HG03460 (cell line): Measurements from ENCODE around the gene GALNTL6.
"Not testable (repeated sequence)": the region's sequence is repeated elsewhere in the genome, so short reads cannot be mapped to it uniquely, and the experiment has no call there.

Source experiments
- ATAC-seq: cut with Tn5 transposase; IDR thresholded peaks from one replicate; pipeline ENCODE4 v1.9.1; 2021; ENCODE audit not compliant: unreplicated experiment

The GALNTL6 gene

GRCh38 chr4:172899861-172900260 lies 1086.7 kb downstream of the GALNTL6 start:
- ATAC-seq: no peak

GRCh38 chr4:172900900-172901299 lies 1087.7 kb downstream of the GALNTL6 start:
- ATAC-seq: no peak

- ATAC-seq: not testable (repeated sequence)
Measured at GRCh38 chr4:172912468-172912867, 1099.3 kb downstream of the GALNTL6 start.

GRCh38 chr4:172917403-172917802 lies 1104.2 kb downstream of the GALNTL6 start:
- not testable (repeated sequence) for ATAC-seq

GRCh38 chr4:172919269-172919668 lies 1106.1 kb downstream of the GALNTL6 start:
- ATAC-seq: no peak

- no peak for ATAC-seq
Measured at GRCh38 chr4:172927096-172927814, 1114.1 kb downstream of the GALNTL6 start.

- ATAC-seq: no peak
Measured at GRCh38 chr4:172928347-172928746, 1115.1 kb downstream of the GALNTL6 start.

GRCh38 chr4:172938072-172938829 lies 1125.0 kb downstream of the GALNTL6 start:
- ATAC-seq: no peak

- ATAC-seq: no peak
Measured at GRCh38 chr4:172938870-172939269, 1125.7 kb downstream of the GALNTL6 start.

- ATAC-seq: no peak
Measured at GRCh38 chr4:172942840-172943239, 1129.6 kb downstream of the GALNTL6 start.

- no peak for ATAC-seq
Measured at GRCh38 chr4:172945611-172946010, 1132.4 kb downstream of the GALNTL6 start.

GRCh38 chr4:172946503-172946902 lies 1133.3 kb downstream of the GALNTL6 start:
- ATAC-seq: no peak

- ATAC-seq: no peak
Measured at GRCh38 chr4:172947594-172947993, 1134.4 kb downstream of the GALNTL6 start.

- ATAC-seq: no peak
Measured at GRCh38 chr4:172950990-172951389, 1137.8 kb downstream of the GALNTL6 start.

- ATAC-seq: no peak
Measured at GRCh38 chr4:172951679-172952451, 1138.7 kb downstream of the GALNTL6 start.

GRCh38 chr4:172953896-172954568 lies 1140.8 kb downstream of the GALNTL6 start:
- ATAC-seq: no peak

- ATAC-seq: not testable (repeated sequence)
Measured at GRCh38 chr4:172956340-172956739, 1143.1 kb downstream of the GALNTL6 start.

- ATAC-seq: no peak
Measured at GRCh38 chr4:172957216-172957615, 1144.0 kb downstream of the GALNTL6 start.

GRCh38 chr4:172962564-172963353 lies 1149.6 kb downstream of the GALNTL6 start:
- no peak for ATAC-seq
